Measurements from ENCODE around the gene CDK19.

DNA sequence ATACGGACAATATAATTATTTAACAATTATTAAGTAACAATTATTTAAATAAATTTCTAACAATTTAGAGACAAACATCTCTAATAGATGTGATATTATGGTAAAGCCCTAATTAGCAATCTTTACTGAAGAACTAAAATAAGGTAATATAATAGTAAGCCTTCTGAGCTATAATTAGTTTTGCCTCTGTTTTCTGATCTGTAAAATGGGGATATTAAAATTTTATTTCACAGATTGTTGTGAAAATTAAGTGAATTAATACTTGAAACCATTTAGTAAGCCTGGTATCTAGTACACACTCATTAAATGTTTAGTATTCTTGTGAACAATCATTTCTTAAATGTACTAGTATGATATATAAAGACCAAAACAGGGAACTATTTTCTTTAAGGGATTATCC lies 70.3 kb downstream of the CDK19 start:
- TF ChIP-seq, protein P1, sequence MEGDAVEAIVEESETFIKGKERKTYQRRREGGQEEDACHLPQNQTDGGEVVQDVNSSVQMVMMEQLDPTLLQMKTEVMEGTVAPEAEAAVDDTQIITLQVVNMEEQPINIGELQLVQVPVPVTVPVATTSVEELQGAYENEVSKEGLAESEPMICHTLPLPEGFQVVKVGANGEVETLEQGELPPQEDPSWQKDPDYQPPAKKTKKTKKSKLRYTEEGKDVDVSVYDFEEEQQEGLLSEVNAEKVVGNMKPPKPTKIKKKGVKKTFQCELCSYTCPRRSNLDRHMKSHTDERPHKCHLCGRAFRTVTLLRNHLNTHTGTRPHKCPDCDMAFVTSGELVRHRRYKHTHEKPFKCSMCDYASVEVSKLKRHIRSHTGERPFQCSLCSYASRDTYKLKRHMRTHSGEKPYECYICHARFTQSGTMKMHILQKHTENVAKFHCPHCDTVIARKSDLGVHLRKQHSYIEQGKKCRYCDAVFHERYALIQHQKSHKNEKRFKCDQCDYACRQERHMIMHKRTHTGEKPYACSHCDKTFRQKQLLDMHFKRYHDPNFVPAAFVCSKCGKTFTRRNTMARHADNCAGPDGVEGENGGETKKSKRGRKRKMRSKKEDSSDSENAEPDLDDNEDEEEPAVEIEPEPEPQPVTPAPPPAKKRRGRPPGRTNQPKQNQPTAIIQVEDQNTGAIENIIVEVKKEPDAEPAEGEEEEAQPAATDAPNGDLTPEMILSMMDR (IDR thresholded peaks at IDR 0.05), result no peak
- TF ChIP-seq POLR2A (IDR thresholded peaks at IDR 0.05), result no peak

Data from adrenal gland (tissue), 5 donors.